DND-41 (cell line): ENCODE measurements around the gene TAS2R41.

Experiments used
- CTCF ChIP-seq: IDR thresholded peaks from 2 replicates; pipeline ENCODE4 v1.5.1; 2012; ENCODE audit warnings: borderline replicate concordance, low read length, moderate library complexity, mild to moderate bottlenecking; ENCODE audit not compliant: poor library complexity, severe bottlenecking; ENCODE audit errors: extremely low read depth
- EZH2 ChIP-seq: IDR thresholded peaks from 3 replicates; pipeline ENCODE4 v1.6.1; 2012; ENCODE audit warnings: borderline replicate concordance, low read depth, mild to moderate bottlenecking, moderate library complexity, low read length, inconsistent platforms; ENCODE audit not compliant: severe bottlenecking

GRCh38 chr7:143485500-143485899, 7.8 kb downstream of the TAS2R41 start:
- TF ChIP-seq EZH2 (no peak), CTCF (no peak)
